ENCODE measurements around the gene TRAF3IP3. TPM values are rescaled to one million over a fixed set of nuclear protein-coding genes. Genes with fewer than 3 reads are reported as not detected.

TRAF3IP3 gene
- total RNA-seq, 1 donor from 2014 or later, result not detected

DNA sequence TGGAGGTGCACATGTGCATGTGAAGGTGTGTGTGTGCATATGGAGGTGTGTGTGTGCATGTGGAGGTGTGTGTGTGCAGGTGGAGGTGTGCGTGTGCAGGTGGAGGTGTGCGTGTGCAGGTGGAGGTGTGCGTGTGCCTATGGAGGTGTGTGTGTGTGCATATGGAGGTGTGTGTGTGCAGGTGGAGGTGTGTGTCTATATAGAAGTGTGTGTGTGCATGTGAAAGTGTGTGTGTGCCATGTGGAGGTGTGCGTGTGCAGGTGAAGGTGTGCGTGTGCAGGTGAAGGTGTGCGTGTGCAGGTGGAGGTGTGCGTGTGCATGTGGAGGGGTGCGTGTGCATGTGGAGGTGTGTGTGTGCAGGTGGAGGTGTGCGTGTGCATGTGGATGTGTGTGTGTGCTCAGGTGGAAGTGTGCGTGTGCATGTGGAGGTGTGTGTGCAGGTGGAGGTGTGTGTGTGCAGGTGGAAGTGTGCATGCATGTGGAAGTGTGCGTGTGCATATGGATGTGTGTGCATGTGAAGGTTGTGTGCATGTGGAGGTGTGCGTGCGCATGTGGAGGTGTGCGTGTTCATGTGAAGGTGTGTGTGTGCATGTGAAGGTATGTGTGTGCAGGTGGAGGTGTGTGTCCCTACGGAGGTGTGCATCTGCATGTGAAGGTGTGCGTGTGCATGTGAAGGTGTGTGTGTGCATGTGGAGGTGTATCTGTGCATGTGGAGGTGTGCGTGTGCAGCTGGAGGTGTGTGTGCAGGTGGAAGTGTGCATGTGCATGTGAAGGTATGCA is 15.0 kb downstream of the TRAF3IP3 start:
- Mint-ChIP-seq H3K36me3 (ENCODE audit: unreplicated experiment) (no peaks in the 10 kb centered on the region), H3K4me3 (ENCODE audit: unreplicated experiment) (no peak overlapping the region), H3K4me1 (ENCODE audit: unreplicated experiment) (no peaks in the 10 kb centered on the region), H3K27me3 (ENCODE audit: unreplicated experiment) (peaks cover 13% of the 10 kb centered on the region), H3K9me3 (ENCODE audit: unreplicated experiment) (no peaks in the 10 kb centered on the region), H3K27ac (ENCODE audit: unreplicated experiment) (no peak overlapping the region)
- no peak for DNase-seq (ENCODE audit: extremely low spot score, unreplicated experiment)
- TF ChIP-seq, protein P1, sequence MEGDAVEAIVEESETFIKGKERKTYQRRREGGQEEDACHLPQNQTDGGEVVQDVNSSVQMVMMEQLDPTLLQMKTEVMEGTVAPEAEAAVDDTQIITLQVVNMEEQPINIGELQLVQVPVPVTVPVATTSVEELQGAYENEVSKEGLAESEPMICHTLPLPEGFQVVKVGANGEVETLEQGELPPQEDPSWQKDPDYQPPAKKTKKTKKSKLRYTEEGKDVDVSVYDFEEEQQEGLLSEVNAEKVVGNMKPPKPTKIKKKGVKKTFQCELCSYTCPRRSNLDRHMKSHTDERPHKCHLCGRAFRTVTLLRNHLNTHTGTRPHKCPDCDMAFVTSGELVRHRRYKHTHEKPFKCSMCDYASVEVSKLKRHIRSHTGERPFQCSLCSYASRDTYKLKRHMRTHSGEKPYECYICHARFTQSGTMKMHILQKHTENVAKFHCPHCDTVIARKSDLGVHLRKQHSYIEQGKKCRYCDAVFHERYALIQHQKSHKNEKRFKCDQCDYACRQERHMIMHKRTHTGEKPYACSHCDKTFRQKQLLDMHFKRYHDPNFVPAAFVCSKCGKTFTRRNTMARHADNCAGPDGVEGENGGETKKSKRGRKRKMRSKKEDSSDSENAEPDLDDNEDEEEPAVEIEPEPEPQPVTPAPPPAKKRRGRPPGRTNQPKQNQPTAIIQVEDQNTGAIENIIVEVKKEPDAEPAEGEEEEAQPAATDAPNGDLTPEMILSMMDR (IDR thresholded peaks at IDR 0.05), result no peak

DNA sequence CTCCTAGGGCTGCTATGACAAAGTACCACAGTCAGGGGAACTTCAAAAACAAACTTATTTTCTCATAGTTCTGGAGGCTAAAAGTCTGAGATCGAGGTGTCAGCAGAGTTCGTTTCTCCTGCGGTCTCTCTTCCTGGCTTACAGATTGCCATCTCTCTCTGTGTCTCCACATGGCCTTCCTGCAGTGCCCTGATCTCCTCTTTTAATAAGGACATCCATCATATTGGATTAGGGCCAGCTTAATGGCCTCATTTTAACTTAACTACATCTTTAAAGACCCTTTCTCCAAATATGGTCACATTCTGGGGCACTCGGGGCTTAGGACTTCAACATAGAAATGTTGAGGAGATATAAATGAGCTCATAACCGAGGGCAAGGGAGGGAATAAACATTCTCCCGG is 16.3 kb downstream of the TRAF3IP3 start:
- H3K4me1 Mint-ChIP-seq (ENCODE audit: unreplicated experiment), result no peaks in the 10 kb centered on the region
- no peaks in the 10 kb centered on the region for H3K9me3 Mint-ChIP-seq (ENCODE audit: unreplicated experiment)
- TF ChIP-seq, protein P1 (IDR thresholded peaks at IDR 0.05), result no peak
- H3K36me3 Mint-ChIP-seq (ENCODE audit: unreplicated experiment), result no peaks in the 10 kb centered on the region
- peaks cover 10% of the 10 kb centered on the region for H3K27me3 Mint-ChIP-seq (ENCODE audit: unreplicated experiment)
- H3K4me3 Mint-ChIP-seq (ENCODE audit: unreplicated experiment), result no peak overlapping the region
- DNase-seq (ENCODE audit: extremely low spot score, unreplicated experiment), result no peak
- no peak overlapping the region for H3K27ac Mint-ChIP-seq (ENCODE audit: unreplicated experiment)

DNA sequence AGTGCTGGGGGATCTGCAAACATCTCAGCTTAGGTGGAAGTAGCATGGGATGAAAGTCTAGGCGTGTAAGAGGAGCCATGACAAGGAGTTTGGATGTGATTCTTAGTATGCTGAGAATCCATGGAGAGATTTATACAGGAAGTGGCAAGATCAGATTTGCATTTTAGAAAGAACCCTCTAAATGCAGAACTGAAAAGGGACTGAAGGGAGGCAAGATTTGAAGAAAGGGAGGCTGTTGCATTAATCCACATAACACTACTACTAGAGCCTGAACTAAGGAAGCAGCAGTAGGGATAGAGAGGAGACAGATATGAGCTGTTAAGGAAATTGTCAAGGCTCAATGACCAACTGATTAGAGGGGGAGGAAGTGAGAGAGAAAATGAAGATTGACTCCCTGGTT is 18.7 kb downstream of the TRAF3IP3 start:
- TF ChIP-seq, protein P1 (IDR thresholded peaks at IDR 0.05), result no peak
- no peak for DNase-seq (ENCODE audit: extremely low spot score, unreplicated experiment)
- no peaks in the 10 kb centered on the region for H3K4me1 Mint-ChIP-seq (ENCODE audit: unreplicated experiment)
- H3K27me3 Mint-ChIP-seq (ENCODE audit: unreplicated experiment), result peaks cover 10% of the 10 kb centered on the region
- H3K9me3 Mint-ChIP-seq (ENCODE audit: unreplicated experiment), result no peaks in the 10 kb centered on the region
- no peaks in the 10 kb centered on the region for H3K36me3 Mint-ChIP-seq (ENCODE audit: unreplicated experiment)
- H3K4me3 Mint-ChIP-seq (ENCODE audit: unreplicated experiment), result no peak overlapping the region
- no peak overlapping the region for H3K27ac Mint-ChIP-seq (ENCODE audit: unreplicated experiment)

DNA sequence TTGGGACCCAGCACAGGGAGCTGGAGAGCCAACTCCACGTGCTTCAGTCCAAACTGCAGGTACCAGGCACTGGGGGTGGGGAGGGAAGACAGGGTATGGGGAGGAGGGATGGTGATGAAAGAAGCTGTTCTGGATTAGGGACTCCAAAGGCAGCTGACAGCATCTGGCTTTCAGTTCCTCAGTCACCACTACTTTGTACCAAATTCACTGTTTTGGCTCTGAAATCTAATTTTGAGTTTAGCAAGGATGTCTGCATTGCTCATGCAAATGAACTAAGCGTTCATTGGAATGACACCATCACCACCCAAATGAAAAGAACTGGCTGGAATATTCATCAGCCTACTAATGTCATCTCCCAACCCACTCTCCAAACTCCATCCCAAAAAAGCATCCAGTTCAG is 19.8 kb downstream of the TRAF3IP3 start:
- no peaks in the 10 kb centered on the region for H3K9me3 Mint-ChIP-seq (ENCODE audit: unreplicated experiment)
- H3K4me1 Mint-ChIP-seq (ENCODE audit: unreplicated experiment), result no peaks in the 10 kb centered on the region
- no peak for DNase-seq (ENCODE audit: extremely low spot score, unreplicated experiment)
- H3K4me3 Mint-ChIP-seq (ENCODE audit: unreplicated experiment), result no peak overlapping the region
- no peak overlapping the region for H3K27ac Mint-ChIP-seq (ENCODE audit: unreplicated experiment)
- TF ChIP-seq, protein P1 (IDR thresholded peaks at IDR 0.05), result no peak
- no peaks in the 10 kb centered on the region for H3K36me3 Mint-ChIP-seq (ENCODE audit: unreplicated experiment)
- peaks cover 10% of the 10 kb centered on the region for H3K27me3 Mint-ChIP-seq (ENCODE audit: unreplicated experiment)

DNA sequence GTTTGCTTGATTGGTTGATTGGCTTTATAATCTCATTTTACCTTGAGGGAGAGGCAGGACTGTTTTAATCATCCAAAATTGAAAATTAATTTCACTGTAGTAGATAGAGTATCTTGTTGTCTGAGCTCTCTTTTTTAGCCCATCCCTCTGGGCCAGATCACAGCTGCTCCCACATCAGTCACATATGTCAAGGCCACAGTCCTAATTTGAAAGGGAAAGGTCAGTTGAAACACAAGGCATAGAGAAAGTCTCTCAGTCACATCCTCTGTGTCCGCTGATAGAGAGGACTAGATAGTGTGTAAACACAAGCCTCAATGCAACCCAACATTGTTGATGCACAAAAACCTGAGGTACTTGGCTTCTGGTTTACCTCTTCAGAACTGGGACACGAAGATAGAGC is 21.7 kb downstream of the TRAF3IP3 start:
- H3K4me1 Mint-ChIP-seq (ENCODE audit: unreplicated experiment), result no peaks in the 10 kb centered on the region
- H3K4me3 Mint-ChIP-seq (ENCODE audit: unreplicated experiment), result no peak overlapping the region
- TF ChIP-seq, protein P1 (IDR thresholded peaks at IDR 0.05), result no peak
- H3K27me3 Mint-ChIP-seq (ENCODE audit: unreplicated experiment), result peaks cover 10% of the 10 kb centered on the region
- H3K36me3 Mint-ChIP-seq (ENCODE audit: unreplicated experiment), result no peaks in the 10 kb centered on the region
- no peak overlapping the region for H3K27ac Mint-ChIP-seq (ENCODE audit: unreplicated experiment)
- no peaks in the 10 kb centered on the region for H3K9me3 Mint-ChIP-seq (ENCODE audit: unreplicated experiment)
- DNase-seq (ENCODE audit: extremely low spot score, unreplicated experiment), result no peak
